Posterior vena cava (tissue), 2 donors: ENCODE results near the gene GOLGA2. TPM values are rescaled to one million over a fixed set of nuclear protein-coding genes. Genes with fewer than 3 reads are reported as not detected.
"Not testable (repeated sequence)": the region's sequence is repeated elsewhere in the genome, so short reads cannot be mapped to it uniquely, and the experiment has no call there.

Experiments
- DNase-seq: peaks from one replicate; pipeline ENCODE4 v3.0.0-alpha.2; 2020; ENCODE audit warnings: low spot score
- intact Hi-C, 2 donors: fragments of 100-400 bp; cut with DNase I; formaldehyde crosslinking; loops; one replicate each; pipeline versions ENCODE4 v1.14.1 to v1.14.2; 2022 to 2023
- total RNA-seq, 2 donors: library from RNA; stranded (reverse); fragmentation: NEBNext Ultra II Directional; extraction: Animal tissue kit (Norgen Biotek cat#: 25700); gene quantifications; one replicate each; pipeline ENCODE4 v1.2.1, GENCODE V29; 2021
- donor health status: DM: yes; HTN: yes; CAD: no.
- donor health status: DM: yes; HTN: yes; CAD: no.

Gene GOLGA2
- total RNA-seq, 2 donors from 2014 or later: 123 to 130 TPM

GRCh38 chr9:128245421-128246151 is 30.2 kb downstream of the GOLGA2 start:
- DNase-seq: peak; percentile 90
- intact Hi-C loops: no loop called here

GRCh38 chr9:128244837-128245231 is 31.0 kb downstream of the GOLGA2 start:
- intact Hi-C loops: no loop called here
- DNase-seq: peak; percentile 95

DNA sequence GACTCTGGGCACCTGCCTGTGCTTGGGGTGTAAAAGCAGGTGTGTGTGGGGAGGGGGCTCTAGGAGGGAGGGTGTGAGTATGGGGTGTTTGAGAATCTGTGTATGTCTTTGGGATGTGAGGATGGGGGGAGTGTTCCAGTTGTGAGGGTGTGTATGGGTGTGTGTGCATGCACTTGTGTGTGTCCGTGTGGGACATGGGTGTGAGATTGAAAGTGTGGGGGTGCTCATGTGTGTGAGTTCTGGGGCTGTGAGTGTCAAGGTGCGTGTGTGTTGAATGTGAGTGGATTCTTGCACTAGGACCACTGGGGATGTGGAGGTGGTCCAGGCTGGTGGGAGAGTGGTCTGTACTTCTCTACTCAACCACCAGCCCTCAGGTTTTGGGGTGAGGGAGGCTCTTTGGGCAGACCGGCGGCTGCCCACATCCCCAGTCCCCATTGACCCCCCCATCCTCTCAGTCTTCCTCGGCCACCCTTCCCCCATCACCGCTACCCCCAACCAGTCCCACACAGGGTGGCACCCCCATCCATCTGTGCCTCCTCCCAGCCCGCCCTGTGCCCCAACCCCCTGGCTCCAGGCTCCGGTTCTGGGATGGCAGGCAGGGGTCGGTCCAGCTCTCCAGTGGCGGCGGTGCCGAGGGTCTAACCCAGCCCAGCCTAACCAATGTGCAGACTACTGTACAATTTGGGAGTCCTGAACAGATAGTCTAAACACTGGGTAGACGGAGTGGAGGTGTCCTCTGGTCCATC is 31.5 kb downstream of the GOLGA2 start:
- intact Hi-C loops: no loop called here

GRCh38 chr9:128243215-128244018 is 32.4 kb downstream of the GOLGA2 start:
- intact Hi-C loops: no loop called here
- no peak for DNase-seq

More for the DNA sequence above, 31.5 kb downstream of the GOLGA2 start:
- DNase-seq: no peak

DNA sequence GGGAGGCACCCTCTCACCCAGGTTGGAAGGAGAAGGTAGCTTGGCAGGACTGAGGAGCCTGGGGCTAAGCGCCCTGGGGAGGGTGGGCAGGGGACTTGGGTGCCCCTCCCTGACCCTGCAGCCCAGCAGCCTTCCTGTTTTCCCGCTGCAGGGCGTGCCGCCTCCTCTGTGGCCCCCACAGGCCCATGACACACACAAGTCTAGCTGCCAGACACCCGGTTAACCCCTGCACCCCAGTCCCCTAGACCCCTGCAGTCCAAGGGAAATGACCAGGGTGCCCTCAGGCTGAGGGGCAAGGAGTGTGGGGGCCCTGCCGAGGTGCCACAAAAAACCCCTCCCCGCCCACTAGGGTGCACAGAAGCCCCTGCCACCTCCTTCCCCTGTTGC is 33.0 kb downstream of the GOLGA2 start:
- no peak for DNase-seq
- intact Hi-C loops: no loop called here

DNA sequence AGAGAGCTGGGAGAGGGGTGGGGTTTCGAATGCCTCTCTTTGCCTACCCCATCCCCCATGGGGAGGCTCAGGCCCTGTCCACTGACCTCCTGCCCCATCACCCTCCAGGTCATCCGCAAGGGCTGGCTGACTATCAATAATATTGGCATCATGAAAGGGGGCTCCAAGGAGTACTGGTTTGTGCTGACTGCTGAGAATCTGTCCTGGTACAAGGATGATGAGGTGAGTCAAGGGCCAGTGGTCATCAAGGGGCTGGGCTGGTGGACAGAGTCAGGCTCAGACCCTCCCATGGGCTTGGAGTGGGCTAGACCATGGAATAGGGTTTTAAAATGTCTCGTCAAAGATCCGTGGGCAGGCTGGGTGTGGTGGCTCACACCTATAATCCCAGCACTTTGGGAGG is 33.7 kb downstream of the GOLGA2 start:
- intact Hi-C loops: no loop called here
- DNase-seq: no peak

- no peak for DNase-seq
Measured at GRCh38 chr9:128233817-128234406, 41.9 kb downstream of the GOLGA2 start.

GRCh38 chr9:128232528-128233428 is 43.0 kb downstream of the GOLGA2 start:
- intact Hi-C loops: no loop called here
- no peak for DNase-seq

More at GRCh38 chr9:128233817-128234406, 41.9 kb downstream of the GOLGA2 start:
- intact Hi-C loops: no loop called here

- peak; percentile 90 for DNase-seq
- intact Hi-C loops: no loop called here
Measured at GRCh38 chr9:128231638-128232527, 43.9 kb downstream of the GOLGA2 start.

- DNase-seq, intact Hi-C loops: not testable (repeated sequence)
Measured at GRCh38 chr9:128230897-128231296, 44.9 kb downstream of the GOLGA2 start.

- no peak for DNase-seq
- intact Hi-C loops: no loop called here
Measured at GRCh38 chr9:128226412-128226801, 49.4 kb downstream of the GOLGA2 start.

- intact Hi-C loops: no loop called here
- DNase-seq: no peak
Measured at GRCh38 chr9:128225770-128226411, 49.9 kb downstream of the GOLGA2 start.

DNA sequence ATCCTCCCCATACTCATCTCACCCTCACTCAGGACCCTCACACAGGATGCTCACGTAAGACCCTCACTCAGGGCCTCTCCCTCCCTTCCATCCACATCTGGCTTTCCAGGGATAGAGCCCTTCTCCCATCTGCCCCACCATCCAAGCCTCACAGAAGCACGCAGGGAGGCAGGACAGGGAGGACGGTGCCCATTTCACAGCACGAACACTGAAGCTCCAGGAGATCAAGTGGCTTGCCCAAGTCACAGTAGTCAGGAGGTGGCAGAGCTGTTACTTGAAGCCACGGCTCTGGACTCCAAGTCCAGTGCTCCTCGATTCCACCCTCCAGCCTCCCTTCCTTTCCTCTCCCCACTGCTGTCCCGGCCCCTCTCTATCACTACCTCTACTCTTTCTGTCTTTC is 50.9 kb downstream of the GOLGA2 start:
- DNase-seq: no peak
- intact Hi-C loops: no loop called here

DNA sequence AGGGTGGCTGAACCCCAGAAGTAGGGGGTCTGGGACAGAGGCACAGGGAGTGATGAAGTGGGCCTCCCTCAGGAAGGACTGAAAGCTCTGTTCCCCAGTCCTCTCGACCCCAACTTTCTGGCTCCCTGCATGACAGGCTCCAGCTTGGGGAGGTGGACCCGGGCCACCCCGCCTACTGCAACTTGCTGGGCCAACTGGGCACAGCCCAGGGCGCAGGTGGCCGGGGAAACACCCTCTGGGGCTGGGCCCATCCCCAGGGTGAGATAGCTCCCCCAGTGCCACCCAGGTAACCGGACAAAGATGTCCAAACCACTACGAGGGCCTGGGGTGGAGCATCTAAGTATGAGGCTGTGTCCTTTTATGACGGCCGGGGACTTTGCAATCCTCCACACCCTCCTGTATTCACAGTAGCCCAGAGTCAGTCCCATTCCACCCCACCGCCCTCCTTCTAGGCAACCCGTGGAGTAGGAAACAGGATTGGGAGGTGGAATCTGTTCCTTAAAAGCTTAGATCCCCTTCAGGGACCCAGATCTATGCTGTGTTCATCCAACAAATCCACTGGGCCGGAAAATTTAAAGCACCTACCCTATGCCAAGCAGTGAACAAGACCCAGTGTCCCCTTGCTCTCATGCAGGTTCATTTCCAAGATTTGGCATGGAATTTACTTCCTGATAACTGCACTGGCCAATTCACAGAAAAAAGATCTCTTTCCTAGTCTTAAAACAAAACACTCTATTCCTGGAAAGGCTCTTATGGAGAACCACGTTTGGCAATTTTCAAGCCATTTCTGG is 52.7 kb downstream of the GOLGA2 start:
- no peak for DNase-seq
- intact Hi-C loops: no loop called here

DNA sequence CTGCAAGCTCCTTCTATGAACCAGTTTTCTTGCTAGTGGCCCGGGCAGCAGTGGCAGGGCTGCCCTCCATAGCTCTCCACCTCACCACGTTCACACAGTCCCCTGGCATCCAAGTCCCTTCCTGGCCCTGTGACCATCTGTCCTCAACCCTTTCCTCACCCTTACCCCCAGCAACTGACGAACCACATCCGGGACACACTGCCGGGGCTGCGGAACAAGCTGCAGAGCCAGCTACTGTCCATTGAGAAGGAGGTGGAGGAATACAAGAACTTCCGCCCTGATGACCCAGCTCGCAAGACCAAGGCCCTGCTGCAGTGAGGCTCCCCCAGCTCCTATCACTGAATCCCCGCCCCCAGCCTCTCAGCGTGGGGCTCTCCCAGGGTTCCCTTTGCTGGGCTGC is 53.8 kb downstream of the GOLGA2 start:
- intact Hi-C loops: no loop called here
- no peak for DNase-seq

DNA sequence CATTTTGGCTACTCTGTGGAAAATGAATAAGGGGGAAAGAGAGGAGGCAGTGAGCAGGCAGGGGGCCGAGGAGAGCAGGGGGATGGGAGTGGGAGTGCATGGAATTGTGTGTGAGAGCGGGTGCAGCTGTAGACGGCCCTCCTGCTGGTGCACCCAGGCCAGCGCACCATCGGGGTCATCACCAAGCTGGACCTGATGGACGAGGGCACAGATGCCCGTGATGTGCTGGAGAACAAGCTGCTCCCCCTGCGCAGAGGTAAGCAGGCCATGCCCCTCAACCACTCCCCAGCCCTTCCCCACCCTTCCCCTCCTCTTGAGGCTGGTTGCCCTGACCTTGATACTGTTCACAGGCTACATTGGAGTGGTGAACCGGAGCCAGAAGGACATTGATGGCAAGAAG is 56.0 kb downstream of the GOLGA2 start:
- intact Hi-C loops: no loop called here
- peak; percentile 71 for DNase-seq
